HL-60/S4 (cell line): ENCODE data around the gene VEGFB.

Source experiments
- in situ Hi-C: fragments of 300-500 bp; cut with MboI; formaldehyde crosslinking; loops from 2 replicates; pipeline ENCODE4 v1.14.3; 2022; ENCODE audit warnings: low sequenced_read_pairs

VEGFB gene

GRCh38 chr11:64230171-64230984 is 4.0 kb upstream of the VEGFB start, which contains the start of gene DNAJC4:
Gene DNAJC4, plus strand, starts transcription at chr11:64230548. Its CDS starts 307 bp downstream, at chr11:64230855.
- in situ Hi-C loops, result no loop called here

DNA sequence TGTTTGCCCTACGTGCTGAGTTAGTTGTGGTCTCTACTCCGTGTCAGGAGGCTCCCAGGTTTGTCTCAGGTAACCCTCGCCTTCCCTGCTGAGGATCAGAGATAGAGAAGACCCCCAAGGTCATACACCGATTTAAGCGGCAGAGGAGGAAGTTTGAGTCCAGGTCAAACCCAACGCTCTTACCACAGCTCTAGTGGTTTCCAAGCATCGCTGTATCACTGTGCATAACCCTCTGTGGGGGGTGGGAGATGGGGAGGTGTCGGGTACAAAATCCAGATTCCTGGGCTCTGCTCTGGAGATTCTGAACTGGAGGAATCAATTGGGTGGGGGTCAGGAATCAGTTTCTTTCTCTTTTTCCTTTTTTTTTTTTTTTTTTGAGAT is 3.4 kb upstream of the VEGFB start:
- in situ Hi-C loops, result no loop called here

DNA sequence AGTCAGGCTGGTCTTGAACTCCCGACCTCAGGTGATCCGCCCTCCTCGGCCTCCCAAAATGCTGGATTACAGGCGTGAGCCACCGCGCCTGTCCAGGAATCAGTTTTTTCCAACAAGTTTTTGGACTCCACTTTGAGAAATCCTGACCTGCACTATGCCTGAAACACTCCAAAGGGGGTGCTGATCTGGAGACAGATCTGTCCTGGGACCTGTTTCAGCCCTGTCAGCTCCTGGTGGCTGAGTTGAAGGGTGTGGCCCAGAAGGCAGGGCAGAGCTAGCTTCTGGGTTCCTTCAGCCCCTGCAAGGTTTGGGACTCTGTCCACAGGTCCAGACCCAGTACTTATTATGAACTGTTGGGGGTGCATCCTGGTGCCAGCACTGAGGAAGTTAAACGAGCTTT is 2.8 kb upstream of the VEGFB start:
- in situ Hi-C loops, result no loop called here

GRCh38 chr11:64232182-64232966 is 2.0 kb upstream of the VEGFB start:
- in situ Hi-C loops, result no loop called here

DNA sequence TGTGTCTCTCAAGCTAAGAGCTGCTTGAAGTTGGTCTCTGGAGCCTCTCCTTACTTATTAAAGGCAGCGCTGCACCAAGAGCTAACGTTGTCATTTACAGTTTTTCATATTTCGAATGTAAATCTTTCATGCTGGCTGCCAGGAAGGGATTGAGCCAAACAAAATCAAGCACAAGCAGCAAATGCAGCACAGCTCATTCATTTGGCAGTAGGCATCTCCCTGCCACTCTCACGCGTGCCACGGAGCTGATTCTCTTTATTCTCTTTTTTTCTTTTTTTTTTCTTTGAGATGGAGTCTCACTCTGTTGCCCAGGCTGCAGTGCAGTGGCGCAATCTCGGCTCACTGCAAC is 1.4 kb upstream of the VEGFB start:
- in situ Hi-C loops, result no loop called here

- in situ Hi-C loops, result no loop called here
These were observed 429 bp downstream of the VEGFB start for GRCh38 chr11:64234647-64235379.

GRCh38 chr11:64235437-64236161 is 1.2 kb downstream of the VEGFB start:
- in situ Hi-C loops, result no loop called here

DNA sequence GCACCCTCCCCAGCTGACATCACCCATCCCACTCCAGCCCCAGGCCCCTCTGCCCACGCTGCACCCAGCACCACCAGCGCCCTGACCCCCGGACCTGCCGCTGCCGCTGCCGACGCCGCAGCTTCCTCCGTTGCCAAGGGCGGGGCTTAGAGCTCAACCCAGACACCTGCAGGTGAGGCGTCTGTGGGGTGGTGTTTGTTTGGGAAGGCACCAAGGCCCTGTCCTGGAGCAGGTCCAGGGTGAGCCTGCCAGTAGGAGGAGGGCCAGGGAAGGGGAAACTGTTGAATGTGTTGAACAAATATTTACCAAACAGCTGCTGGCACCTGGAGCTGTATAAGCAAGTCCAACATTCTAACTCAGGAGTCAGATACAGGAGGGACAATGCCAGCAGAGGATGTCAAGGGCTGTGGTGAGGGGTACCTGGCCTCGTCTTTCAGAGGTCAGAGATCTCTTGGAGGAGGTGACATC is 3.1 kb downstream of the VEGFB start:
- in situ Hi-C loops, result no loop called here

DNA sequence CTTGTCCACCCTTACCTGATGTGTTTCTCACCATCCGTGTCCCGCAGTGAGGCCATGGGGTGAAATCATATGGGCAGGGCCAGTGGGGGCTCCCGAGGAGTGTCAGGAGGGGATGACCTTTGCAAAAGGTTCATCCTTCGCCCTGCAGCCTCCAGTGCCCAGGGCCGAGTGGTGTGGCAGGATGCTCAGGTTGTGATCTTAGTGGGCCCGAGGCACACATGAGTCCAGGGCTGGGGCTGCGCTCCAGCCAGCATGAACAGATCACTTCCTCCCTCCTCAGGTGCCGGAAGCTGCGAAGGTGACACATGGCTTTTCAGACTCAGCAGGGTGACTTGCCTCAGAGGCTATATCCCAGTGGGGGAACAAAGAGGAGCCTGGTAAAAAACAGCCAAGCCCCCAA is 3.7 kb downstream of the VEGFB start:
- in situ Hi-C loops, result no loop called here

- in situ Hi-C loops, result no loop called here
These were observed 4.6 kb downstream of the VEGFB start for GRCh38 chr11:64238999-64239398.

DNA sequence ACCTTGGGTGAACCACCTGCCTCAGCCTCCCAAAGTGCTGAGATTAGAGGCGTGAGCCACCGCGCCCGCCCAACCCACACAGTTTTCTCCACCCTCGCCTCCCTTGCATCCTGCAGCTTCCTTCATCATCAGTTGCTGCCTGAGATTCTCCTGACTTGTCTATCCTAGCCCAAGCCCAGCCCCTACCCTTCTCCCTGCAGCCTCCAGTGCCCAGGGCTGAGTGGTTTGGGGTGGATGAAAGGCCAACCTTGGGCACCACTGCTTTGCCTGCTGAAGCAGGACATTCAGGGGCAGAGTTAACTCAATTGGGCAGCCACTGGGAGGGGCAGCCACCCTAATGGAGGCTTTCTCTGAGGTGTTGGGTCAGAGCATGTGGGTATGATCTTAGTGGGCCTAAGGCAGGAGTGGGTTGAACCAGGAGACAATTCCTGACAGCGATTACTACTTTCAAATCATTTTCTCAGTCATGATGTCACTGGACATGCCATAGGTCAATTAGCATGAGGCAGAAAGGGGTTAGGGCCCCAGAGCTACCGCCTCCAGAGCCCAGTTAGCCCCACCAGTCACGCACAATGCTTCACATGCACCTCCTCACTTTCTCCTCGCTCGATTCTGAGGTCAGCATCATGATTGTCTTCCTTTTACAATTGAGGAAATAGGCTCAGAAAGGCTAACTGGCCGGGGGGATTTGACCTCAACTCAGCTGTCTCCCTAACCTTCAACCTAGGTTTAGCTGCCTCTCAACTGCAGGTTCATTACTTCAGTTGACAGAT is 5.5 kb downstream of the VEGFB start:
- in situ Hi-C loops, result no loop called here

DNA sequence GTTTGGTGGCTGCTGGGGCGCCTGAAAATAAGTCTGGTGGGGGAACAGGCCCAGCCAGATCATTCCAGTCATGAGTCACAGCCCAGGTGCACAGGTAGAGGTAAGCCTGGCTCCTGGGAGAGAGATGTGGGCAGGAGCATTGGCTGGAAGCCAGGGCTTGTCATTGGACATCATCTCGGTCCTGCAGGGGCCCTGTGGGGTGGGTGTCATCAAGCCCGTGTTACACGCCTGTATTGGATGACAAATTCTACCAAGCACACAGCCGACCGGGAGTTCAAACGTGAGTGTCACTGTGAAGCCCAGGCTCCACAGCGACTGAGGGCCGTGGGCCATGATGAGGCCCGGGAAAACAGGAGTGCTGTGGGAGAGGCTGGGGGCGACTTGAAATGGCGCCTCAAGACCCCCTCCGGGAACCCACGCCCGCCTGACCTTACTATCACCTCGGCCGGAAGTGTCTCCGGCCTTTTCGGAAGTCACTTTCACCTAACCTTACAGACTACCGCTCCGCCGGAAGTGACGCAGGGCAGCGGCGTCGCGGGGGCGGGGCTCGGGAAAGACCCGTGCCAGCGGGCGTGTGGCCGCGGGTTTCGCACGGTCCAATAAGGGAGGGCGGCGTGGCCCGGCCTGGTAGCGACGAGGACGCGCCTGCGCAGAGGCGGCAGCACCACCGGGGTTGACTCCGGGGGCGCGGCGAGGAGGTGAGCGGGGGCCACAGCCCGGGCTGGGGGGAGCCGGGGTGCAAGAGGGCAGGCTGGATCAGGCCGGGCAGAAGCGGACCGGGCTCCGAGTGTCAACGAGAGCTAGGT is 6.3 kb downstream of the VEGFB start, which contains the start of gene FKBP2:
Gene FKBP2, plus strand, starts transcription at position 661 of the 806 bp plus-strand sequence. CDS start 1,293 bp downstream, outside the sequence.
- in situ Hi-C loops, result no loop called here

DNA sequence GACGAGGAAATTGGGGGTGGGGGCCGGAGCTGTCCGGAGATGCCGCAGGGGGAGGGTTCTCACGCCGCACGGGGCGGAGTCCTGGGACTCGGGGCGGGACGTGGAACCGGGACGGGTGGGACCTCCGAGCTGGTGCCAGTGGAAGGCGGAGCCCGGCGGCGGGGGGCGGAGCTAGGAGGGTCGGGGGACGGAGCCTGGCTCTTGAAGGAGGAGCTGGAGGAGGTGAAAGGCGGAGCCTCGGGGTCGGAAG is 6.8 kb downstream of the VEGFB start:
- in situ Hi-C loops, result no loop called here

- in situ Hi-C loops, result no loop called here
These were observed 7.3 kb downstream of the VEGFB start for GRCh38 chr11:64241491-64242374.

DNA sequence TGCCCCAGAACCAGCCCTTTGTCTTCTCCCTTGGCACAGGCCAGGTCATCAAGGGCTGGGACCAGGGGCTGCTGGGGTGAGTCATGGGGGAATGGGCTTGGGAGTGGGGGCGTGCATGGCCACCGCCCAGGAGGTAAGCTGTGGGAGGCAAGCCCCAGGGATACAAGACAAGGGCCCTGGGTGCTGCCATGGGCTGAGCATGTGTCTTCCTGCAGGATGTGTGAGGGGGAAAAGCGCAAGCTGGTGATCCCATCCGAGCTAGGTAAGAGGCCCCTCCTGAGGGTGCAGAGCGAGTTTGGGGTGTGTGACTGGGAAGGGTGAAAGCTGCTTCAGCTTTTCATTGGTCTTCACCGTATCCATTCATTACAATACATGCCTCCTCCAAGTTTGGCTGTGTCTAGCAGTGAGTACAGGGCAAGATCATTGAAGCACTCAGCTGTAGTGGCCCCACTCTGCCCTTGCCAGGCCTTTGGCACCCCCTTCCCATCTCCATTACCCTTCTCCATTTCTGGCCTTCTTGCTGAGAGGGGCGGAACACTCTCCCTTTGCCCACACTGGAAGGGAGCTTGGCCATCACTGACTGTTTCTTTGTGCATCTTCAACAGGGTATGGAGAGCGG is 9.0 kb downstream of the VEGFB start:
- in situ Hi-C loops, result no loop called here

- in situ Hi-C loops, result no loop called here
These were observed 9.7 kb downstream of the VEGFB start for GRCh38 chr11:64244107-64244506.

GRCh38 chr11:64244966-64245365 is 10.6 kb downstream of the VEGFB start:
- in situ Hi-C loops, result no loop called here

DNA sequence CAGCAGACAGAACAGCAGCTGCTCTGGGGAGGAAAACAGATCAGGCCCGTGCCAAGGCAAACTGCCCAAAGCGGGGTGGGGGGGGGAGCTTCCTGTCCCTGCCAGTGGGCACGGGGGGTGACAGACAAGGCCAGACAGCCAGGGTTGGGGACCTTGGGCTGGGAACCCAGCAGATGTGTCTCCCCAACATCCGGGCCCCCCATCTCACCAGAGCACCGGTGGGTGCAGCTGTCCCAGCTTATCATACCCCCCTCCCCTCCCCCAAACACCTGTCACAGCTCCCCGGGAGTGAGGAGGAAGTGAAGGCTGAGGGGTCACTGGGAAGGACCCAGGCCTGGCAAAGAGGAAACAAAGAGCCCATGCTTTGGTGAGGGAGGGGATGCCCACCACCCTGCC is 11.0 kb downstream of the VEGFB start:
- in situ Hi-C loops, result no loop called here
